SK-N-SH (cell line): ENCODE measurements around the gene MRNIP.

Experiments
- CHD2 ChIP-seq: fragments of 150-350 bp; IDR thresholded peaks from 2 replicates; pipeline ENCODE4 v1.6.1; 2018; ENCODE audit warnings: low read length; ENCODE audit not compliant: partially characterized antibody
- CTCF ChIP-seq: fragments of 200-600 bp; sonication (generic); IDR thresholded peaks from 2 replicates; pipeline ENCODE4 v1.6.1; 2017; ENCODE audit warnings: antibody characterized with exemption, mild to moderate bottlenecking, moderate library complexity
- MEF2A ChIP-seq: IDR thresholded peaks from 2 replicates; pipeline ENCODE4 v1.4.0; 2012; ENCODE audit warnings: low read depth, borderline replicate concordance

- TF ChIP-seq MEF2A (no peak), CHD2 (no peak), CTCF (no peak)
These were observed 7.8 kb upstream of the MRNIP start for GRCh38 chr5:179866241-179867078.
